Hematopoietic multipotent progenitor cell (in vitro differentiated cells): Measurements from ENCODE around the gene ZNF180. TPM values are rescaled to one million over a fixed set of nuclear protein-coding genes. Genes with fewer than 3 reads are reported as not detected.
"Not testable (repeated sequence)": the region's sequence is repeated elsewhere in the genome, so short reads cannot be mapped to it uniquely, and the experiment has no call there.

Source experiments
- DNase-seq, 3 donors: peaks; one replicate each; pipeline ENCODE4 v3.0.0-alpha.2; 2011 to 2015; ENCODE audit warnings: low read depth in 2 of 3, low spot score in 2 of 3
- total RNA-seq: library from RNA; depleted of rRNA; stranded (reverse); fragments of >200 nt; gene quantifications from one replicate; pipeline ENCODE4 v1.2.3, GENCODE V29; 2012

The ZNF180 gene
- total RNA-seq = 18.9 TPM

DNA sequence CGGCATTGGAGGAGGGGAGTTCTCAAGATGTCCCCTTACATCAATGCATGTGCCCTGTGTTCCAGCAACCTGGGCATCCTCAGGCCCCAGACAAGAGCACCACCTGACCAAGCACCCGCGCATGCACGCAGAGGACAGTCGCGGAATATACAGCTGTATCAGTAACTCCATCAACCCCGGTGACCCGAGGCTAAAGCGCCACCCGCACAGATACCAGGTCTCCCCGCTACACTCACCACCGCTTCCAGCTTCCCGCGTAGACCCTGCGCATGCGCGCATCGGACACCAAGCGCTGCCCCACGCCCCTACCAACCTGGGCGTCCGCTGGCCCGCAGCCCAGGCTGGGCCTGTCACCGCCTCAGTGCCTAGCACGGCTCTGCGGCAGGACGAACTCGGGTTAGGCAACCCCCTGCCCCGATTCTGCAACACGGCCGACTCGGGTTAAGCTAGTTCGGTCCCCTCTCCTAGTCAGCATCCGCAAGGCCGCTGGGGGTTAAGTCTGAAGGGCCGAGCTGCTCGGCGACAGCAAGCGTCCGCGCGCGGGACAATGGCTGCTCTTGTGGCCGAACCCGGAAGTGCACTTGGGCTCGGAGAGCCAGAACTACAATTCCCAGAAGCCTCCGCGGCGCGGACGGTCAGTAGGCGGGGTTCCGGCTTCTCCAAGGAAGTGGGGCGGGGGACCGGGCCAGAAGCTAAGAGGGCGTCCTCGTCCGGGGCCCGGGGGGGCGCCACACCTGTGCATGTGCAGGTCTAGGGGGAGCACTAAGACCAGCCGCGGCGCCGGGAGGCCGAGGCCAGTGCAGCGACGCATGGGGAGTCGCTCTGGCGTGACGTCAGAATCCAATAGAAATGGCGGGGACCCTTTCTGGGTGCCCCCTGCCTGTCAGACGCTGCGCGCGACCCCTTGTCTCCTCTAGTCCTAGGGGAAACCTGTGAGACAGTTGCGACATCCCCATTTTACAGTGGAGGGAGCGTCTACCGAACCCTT, at the start of gene ZNF180:
Gene ZNF180, minus strand, starts transcription at position 561 of the 988 bp plus-strand sequence. CDS start 3,188 bp downstream, outside the sequence.
- DNase-seq = peak; percentile 88 to 98 (median 97)

DNA sequence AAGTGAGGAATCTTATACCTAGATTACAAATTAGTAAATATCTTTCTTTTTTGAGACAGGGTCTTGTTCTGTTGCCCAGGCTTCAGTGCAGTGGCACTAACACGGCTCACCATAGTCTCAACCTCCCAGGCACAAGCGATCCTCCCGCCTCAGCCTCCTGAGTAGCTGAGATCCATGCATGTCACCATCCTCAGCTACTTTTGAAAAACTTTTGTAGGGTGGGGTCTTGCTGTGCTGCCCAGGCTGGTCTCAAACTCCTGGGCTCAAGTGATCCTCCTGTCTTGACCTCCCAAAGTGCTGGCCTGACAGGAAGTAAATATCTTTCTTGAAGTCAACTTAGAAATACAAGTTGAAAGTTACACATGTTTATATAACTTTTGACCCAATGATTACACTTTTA, 49.2 kb upstream of the ZNF180 start:
- no peak for DNase-seq

DNA sequence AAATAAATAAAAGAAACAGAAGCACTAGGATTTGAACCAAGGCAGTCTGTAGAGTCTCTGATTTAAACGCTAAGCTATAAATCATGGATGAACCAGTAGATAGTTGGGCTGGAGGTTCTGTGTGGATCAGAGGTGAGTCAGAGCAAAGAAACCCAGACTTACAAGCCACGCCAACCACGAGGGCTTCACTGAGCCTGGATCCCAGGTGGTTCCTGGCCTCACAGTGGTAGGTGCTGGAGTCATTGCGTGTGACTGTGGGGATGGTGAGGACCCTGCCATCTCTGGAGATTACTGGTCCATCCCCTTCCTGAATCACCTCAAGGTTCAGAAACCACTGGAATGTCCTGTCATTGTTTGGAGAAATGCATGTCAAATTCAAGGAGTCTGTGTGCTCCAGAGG, 48.4 kb upstream of the ZNF180 start:
- no peak for DNase-seq

DNA sequence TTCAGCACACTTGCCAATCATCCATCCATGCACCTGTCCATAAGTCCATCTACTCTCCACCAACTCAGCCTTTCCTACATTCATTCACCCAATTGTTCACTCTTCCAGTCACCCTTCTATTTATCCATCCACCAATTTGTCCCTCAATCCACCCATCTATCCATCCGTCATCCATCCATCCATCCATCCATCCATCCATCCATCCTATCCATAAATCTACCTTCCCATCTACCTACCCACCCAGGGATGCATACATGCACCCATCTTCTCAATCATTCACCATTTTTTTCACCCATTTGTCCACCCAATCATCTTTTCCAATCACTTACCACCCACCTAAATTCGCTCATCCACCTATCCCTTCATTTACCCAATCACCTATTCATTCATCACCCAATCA, 43.7 kb upstream of the ZNF180 start:
- no peak for DNase-seq

DNA sequence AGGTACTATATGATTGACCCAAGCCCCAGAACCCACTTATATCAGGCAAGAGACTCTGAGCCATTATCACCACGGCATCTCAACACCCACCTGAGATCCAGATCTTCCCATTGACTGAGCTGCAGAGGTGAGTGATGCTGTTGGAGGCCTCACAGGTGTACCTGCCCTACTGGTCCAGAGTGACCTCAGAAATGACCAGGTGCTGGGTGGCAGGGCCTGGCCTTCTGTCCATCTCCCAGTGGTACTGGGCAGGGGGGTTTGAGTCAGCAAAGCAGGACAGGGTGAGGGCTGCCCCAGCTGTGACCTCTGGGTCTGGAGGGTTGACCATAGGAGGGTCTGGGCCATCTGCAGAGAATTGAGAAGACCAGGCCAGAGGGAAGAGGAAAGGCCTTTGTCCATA, 42.3 kb upstream of the ZNF180 start:
- DNase-seq = no peak

DNA sequence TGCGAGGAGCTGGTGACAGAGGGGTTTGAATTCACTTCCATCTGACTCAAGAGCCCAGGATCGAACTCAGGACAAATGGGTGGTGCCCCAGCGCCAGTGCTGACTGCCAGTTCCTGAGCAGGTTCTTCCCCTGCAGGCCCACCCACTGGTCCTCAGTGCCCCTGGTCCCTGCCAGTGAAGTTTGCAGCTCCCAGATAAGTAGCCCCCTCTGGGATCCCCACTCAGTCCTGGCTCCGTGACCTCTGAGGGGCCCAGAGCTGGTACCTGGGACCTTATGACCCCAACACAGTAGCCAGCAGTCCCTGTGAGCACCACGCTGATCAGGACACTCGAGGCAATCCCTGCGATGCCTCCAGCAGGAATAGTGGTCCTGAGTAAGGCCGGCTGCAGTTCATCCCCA, 40.4 kb upstream of the ZNF180 start:
- DNase-seq = no peak

DNA sequence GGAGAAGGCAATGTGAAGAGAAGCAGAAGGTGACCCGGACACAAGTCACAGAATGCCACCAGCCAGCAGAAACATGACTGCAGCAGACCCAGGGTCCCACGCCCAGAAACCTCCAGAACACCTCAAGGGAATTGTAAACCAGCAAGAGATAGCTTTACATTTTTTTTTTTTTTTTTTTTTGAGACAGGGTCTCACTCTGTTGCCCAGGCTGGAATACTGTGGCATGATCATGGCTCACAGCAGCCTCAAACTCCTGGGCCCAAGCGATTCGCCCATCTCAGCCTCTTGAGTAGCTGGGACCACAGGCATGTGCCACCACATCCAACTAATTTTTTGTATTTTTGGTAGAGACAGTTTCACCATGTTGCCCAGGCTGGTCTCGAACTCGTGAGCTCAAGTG, 39.7 kb upstream of the ZNF180 start:
- no peak for DNase-seq

DNA sequence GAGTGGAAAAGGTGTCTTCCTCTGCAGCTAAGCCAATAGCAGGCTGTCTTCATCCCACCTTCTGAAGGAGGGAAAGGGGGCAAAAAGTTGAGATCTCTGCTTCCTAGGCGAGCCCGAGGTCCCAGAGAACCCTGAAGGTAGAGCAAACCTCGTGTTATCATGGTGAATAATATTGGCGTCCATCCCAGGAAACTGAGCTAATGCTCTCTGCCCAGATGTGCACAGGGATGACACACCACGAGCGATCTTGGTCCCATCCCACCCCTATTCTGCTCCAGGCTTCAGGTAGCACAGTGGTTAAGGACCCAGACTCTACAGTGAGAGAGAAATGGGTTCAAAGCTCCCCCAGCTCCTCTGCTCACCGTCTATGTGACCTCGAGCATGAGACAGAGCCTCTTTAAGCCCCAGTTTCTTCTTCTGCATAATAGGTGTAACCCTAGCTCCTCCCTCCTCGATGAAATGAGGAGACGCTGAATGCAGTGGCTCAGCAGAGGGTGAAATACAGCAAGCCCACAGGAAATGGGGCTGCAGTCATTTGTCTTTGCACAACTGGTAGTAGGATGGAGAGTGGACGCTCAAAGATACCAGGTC, 39.0 kb upstream of the ZNF180 start:
- no peak for DNase-seq

DNA sequence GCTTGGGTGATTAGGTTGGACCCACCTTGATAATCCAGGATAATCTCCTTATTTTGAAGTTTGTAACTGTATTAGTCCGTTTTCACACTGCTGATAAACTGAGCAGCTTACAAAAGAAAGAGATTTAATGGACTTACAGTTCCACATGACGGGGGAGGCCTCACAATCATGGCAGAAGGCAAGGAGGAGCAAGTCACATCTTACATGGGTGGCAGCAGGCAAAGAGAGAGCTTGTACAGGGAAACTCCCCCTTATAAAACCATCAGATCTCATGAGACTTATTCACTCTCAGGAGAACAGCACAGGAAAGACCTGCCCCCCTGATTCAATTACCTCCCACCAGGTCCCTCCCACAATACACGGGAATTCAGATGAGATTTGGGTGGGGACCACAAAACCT, 35.0 kb upstream of the ZNF180 start:
- DNase-seq = not testable (repeated sequence)

DNA sequence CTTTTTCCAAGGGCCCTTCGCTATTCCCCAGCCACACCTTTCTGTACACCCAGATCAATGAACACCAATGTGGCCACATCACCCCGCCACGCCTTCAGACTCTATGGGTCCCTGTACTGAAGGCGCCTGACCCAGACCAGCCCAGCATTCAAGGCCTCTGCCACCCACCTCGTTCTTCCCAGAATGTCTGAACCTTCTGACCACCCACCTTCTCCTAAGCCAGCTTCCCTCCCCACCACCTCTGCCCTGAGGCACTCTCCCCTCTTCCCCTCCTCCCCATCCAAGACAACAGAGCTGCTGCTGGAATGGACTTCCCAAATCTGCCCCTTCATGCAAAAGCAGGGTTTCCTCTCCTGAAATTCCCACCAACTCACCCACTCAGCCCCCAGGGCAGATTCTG, 32.5 kb upstream of the ZNF180 start:
- DNase-seq = no peak

DNA sequence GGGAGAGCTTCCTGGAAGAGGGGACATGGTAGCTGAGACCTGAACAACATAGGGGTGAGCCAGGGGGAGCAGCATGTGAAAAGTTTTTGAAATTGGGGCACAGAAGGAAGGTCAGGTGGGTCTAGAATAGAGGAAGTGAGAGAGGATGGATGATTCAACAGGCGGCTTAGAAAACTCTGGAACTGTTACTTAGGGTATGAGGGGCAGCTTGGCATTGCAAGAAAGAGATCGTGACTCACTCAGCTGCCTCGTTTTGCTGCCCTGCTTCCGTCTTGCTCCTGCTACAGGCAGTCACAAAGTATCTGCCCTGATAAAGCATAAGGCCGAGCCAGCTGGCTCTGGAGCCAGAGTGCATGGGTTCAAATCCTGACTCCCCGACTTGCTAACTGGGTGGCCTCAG, 30.5 kb upstream of the ZNF180 start:
- no peak for DNase-seq

DNA sequence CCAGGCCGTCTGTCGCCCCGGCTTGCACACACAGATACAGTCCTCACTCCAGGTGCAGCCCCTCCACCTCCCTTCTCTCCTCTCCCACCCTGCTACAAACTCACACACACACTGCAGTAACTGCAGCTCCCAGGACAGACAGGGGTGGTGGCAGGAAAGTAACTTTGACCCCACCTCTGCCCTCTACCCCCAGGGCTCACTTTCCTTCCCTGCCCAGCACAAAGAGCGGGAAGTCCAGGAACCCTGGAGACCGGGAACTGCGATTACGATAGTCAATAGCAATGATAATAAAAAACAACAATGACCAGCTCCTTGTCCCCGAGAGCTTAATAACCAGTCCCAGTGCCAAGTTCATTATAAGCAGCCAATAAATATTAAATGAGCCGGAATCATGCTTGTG, 29.2 kb upstream of the ZNF180 start, which contains the start of gene CEACAM20:
Gene CEACAM20, minus strand, starts transcription at position 140 of the 400 bp plus-strand sequence. CDS start 166 bp downstream, outside the sequence.
- DNase-seq = no peak

DNA sequence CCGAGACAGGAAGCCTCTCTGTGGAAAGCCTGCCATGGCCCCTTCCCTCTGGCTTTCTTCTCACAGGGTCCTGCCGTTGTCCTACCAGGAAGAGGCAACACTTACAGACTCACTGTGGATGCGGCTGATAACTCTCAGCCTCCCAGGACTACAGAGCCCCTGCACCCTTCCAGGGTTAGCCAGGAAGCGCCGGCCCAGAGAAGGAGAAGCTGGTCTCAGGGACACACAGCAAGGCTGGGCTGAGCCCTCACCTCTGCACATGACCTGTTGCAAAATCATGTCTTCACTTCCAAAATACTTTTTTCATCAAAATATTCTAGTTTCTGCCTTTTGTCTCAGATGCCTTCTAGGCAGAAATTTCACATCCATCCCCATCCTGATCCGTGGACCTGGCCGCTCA, 27.2 kb upstream of the ZNF180 start:
- no peak for DNase-seq

DNA sequence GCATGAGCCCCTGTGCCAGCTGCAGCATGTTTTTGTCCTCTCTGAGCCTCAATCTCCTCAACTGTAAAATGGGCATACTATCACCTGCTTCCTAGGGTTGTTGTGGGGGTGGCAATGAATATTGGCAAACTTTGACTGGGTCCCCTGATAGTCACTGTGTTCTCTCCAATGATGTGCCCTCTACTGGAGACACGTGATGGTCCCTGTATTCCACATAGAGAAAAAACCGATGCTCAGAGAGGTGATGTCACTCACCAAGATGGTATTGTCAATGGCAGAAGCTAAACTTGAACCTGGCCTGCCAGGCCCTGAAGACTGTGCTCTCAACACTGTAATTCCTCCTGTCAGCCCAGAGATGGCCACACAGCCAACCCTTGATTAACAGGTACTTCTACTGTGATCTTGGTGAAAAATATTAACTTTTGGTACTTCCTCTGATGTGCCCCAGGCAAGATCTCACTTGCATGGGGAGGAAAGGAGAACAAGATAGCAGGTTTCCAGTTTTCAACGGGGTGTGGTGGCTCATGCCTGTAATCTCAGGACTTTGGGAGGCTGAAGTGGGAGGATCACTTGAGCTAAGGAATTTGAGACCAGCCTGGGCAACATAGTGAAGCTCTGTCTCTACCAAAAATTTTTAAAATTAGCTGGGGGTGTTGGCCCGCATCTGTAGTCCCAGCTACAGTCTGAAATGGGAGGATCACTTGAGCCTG, 25.6 kb upstream of the ZNF180 start:
- no peak for DNase-seq

DNA sequence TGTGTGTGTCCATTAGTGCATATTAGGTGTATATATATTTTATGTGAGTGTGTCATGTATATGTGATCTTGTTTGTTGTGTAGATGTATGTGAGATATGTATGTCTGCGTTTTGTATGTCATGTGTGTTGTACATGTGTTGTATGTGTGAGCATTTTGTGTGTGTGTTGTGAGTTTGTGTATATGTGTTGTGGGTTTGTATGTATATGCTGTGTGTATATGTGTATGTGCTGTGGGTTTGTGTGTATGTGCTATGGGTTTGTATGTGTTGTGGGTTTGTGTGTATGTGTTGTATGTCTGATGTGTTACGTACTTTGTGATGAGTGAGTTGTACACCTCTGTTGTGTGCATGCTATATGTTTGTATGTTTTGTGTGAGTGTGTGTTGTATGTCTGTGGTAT, 21.0 kb upstream of the ZNF180 start:
- DNase-seq = no peak

DNA sequence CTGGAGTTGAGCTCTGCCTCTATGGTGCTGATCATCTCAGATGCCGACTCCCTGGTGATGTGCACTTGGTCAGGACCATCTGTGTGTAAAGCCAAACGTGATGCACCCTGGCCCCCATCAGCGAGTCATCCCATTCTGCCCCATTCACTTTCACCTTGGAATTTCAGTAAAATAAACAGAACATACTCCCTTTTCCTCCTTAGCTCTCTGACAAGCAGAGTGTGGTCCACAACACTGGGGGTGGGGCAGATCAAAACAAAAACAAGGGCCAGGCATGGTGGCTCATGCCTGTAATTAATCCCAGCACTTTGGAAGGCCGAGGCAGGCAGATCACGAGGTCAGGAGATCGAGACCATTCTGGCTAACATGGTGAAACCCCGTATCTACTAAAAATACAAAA, 16.8 kb upstream of the ZNF180 start:
- no peak for DNase-seq

DNA sequence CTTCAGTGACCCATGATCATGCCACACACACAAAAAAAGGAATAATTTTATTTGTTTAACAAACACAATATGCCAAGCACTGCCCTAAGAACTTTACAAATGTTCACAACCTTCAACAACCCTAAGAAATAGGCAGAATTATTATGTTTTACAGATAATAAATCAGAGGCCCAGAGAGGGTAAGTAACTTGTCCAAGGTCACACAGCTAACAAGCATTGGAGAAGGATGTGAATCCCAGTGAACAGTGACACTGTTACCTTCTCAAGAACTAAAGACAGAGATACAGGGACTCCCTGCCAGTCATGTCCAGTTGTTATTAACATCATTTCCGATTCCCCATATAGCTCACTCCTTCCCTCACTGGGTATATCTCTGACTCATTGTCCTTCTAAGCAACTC, 15.6 kb upstream of the ZNF180 start:
- DNase-seq = no peak

DNA sequence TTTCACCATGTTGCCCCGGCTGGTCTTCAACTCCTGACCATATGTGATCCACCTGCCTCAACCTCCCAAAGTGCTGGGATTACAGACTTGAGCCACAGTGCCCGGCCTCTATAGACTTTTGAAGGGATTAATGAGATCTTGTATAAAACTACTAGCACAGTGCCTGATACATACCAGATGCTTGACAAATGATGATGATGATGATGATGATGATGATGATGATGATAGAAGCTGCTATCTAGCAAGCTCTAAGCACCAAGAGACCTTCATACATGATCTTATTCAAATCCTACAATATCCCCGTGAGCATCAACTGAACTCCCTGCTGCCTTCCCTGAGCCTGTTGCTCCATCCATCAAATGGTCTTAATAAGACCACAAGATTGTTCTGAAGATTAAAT, 14.7 kb upstream of the ZNF180 start:
- DNase-seq = no peak

DNA sequence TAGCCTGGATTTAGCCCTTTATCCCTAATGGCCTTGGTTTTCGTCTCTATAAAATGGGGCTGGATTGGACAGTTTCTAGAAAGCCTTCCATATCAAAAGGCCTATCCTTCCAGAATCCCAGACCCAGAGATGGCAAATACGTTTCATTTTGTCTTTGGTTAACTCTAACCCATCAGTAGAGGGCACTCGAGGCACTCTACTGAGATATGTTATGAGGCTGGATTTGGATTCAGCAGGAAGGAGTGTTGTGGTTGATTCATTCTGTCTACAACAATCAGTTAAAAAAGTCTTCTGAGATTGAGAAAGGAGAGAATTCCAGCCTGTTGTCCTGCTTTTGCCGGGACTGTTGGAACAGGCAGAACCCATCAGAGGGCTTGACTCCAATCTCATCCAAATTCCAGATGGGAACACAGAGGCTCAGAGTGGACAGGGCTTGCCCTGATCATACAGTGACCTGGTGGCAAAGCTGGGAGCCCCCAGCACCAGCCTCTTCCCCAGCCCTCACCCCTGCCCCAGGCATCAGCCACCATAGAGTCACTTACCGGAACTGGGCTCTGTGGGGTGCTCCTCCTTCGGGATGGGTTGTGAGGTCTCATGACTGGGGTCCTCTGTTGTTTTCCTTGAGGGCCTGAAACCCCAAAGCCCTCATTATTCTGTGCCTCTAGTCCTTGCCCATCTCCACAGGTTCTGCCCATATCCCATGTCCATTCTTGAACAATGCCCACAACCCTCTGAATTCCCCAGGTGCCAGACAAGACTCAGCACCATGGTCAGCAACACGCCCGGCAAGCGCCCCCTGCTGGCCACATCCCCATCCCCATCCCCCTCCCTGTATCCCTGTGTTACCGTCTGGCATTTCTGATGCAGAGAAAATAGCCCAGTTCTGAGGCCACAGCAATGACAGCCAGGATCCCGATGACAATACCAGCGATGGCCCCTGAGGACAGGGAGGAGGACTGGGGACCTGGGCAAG, 12.3 kb upstream of the ZNF180 start:
- DNase-seq = peak in 2 of 3 donors; percentile 39 to 48

DNA sequence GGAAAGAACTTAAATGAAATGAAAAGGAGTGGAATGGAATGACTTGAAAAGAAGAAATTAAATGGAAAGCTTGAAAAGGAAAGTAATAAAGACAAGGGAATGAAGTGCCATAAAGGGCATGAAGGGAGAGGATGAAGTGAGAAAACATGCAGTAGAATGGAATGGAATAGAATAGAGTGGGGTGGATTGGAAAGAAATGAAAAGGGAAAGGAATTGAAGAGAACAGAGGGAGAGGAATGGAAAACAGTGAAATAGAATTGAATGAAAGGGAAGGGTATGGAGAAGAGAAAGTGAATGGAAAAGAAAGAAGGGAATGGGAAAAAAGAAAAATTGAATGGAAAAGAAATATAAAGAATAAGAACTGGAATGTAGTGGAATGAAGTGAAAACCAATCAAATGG, 9.2 kb upstream of the ZNF180 start:
- DNase-seq = no peak
